Right atrium auricular region (tissue), 2 donors: Measurements from ENCODE around the gene TIMM44. TPM values are rescaled to one million over a fixed set of nuclear protein-coding genes. Genes with fewer than 3 reads are reported as not detected.

Source experiments
- DNase-seq: peaks from one replicate; pipeline ENCODE4 v3.0.0-alpha.2; 2019; ENCODE audit warnings: low spot score
- H3K27ac ChIP-seq, 2 donors: fragments of 200-600 bp; sonication (generic); 1 replicate in 1 of 2; 2 replicates in 1 of 2; pipeline ENCODE4 v1.5.1; 2016 to 2019
- H3K27me3 ChIP-seq, 2 donors: fragments of 200-600 bp; sonication (generic); one replicate each; pipeline versions ENCODE4 v1.5.1 to v1.6.0; 2017 to 2019
- H3K36me3 ChIP-seq: fragments of 200-600 bp; sonication (generic); one replicate; pipeline ENCODE4 v1.5.1; 2016
- H3K4me1 ChIP-seq, 2 donors: fragments of 200-600 bp; sonication (generic); one replicate each; pipeline versions ENCODE4 v1.5.1 to v1.6.0; 2017 to 2019
- H3K4me3 ChIP-seq, 2 donors: fragments of 200-600 bp; sonication (generic); 1 replicate in 1 of 2; 2 replicates in 1 of 2; pipeline ENCODE4 v1.5.1; 2017 to 2019; ENCODE audit warnings: mild to moderate bottlenecking in 1 of 2, moderate library complexity in 1 of 2
- H3K9me3 ChIP-seq, 2 donors: fragments of 200-600 bp; sonication (generic); one replicate each; pipeline ENCODE4 v1.5.1; 2019
- total RNA-seq, 2 donors: library from RNA; depleted of rRNA; stranded (reverse); fragments of >200 nt; gene quantifications; one replicate each; pipeline ENCODE4 v1.1.0, GENCODE V29; 2016
- TF ChIP-seq, protein P1 (sequence below), 2 donors: fragments of 200-600 bp; sonication (generic); IDR thresholded peaks; one replicate each; pipeline ENCODE4 v1.5.1; 2019; ENCODE audit warnings: antibody characterized with exemption in 2 of 2

TIMM44 gene
- total RNA-seq, 2 donors from 2014 or later: 49.1 to 64.1 TPM

DNA sequence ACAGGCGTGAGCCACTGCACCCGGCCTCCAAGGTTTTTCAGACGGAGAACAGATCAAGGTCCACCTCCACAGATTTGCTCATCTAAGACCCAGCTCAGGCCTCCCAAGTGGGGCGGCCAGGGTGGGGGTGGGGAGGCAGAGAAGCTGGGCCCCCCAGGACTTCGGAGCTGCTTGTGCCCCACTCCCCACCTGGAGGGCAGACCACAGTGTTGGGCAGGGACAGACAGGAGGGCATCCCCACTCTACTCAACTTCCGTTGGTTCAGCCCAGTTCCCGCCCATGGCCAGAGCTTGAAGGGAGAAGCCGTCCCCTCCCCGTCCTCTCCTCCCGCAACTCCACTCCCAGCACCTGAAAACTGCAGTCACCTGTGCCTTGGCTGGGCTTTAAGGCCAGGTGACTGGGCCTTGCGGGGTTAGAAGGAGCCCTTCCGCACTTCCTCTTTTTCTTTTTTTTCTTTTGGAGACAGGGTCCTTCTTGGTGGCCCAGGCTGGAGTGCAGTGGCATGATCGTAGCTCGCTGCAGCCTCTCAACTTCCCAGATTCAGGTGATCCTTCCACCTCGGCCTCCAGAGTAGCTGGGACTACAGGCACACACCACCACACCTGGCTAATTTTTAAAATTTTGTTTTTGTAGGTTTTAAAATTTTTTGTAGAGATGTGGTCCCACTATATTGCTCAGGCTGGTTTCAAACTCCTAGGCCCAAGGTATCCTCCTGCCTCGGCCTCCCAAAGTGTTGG lies 55.9 kb downstream of the TIMM44 start:
- Histone ChIP-seq H3K36me3 (no peaks in the 10 kb centered on the region), H3K27ac (no peak overlapping the region), H3K9me3 (no peaks in the 10 kb centered on the region), H3K27me3 (peaks cover 0 to 6% of the 10 kb centered on the region in 2 donors), H3K4me3 (no peak overlapping the region), H3K4me1 (peaks cover 0 to 9% of the 10 kb centered on the region in 2 donors)
- TF ChIP-seq, protein P1, sequence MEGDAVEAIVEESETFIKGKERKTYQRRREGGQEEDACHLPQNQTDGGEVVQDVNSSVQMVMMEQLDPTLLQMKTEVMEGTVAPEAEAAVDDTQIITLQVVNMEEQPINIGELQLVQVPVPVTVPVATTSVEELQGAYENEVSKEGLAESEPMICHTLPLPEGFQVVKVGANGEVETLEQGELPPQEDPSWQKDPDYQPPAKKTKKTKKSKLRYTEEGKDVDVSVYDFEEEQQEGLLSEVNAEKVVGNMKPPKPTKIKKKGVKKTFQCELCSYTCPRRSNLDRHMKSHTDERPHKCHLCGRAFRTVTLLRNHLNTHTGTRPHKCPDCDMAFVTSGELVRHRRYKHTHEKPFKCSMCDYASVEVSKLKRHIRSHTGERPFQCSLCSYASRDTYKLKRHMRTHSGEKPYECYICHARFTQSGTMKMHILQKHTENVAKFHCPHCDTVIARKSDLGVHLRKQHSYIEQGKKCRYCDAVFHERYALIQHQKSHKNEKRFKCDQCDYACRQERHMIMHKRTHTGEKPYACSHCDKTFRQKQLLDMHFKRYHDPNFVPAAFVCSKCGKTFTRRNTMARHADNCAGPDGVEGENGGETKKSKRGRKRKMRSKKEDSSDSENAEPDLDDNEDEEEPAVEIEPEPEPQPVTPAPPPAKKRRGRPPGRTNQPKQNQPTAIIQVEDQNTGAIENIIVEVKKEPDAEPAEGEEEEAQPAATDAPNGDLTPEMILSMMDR (IDR thresholded peaks at IDR 0.05): no peak
- DNase-seq: no peak

DNA sequence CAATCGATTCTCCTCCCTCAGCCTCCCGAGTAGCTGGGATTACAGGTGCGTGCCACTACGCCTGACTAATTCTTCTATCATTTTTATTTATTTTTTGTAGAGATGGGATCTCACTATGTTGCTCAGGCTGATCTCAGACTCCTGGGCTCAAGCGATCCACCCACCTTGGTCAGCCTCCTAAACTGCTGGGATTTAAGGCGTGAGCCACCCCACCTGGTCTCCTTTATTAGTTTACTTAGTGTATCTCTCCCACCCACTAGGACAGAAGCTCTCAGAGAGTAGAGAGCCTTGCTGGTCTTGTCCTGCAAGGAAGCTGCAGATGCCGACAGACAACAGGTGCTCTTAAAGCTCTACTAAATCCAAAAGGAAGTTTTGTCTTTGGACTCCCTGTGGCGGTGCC lies 57.6 kb downstream of the TIMM44 start:
- H3K4me3 ChIP-seq: no peak overlapping the region
- H3K4me1 ChIP-seq: peaks cover 0 to 9% of the 10 kb centered on the region in 2 donors
- H3K9me3 ChIP-seq: no peaks in the 10 kb centered on the region
- H3K27me3 ChIP-seq: peaks cover 0 to 6% of the 10 kb centered on the region in 2 donors
- no peak for DNase-seq
- no peaks in the 10 kb centered on the region for H3K36me3 ChIP-seq
- TF ChIP-seq, protein P1 (IDR thresholded peaks at IDR 0.05): no peak
- no peak overlapping the region for H3K27ac ChIP-seq

DNA sequence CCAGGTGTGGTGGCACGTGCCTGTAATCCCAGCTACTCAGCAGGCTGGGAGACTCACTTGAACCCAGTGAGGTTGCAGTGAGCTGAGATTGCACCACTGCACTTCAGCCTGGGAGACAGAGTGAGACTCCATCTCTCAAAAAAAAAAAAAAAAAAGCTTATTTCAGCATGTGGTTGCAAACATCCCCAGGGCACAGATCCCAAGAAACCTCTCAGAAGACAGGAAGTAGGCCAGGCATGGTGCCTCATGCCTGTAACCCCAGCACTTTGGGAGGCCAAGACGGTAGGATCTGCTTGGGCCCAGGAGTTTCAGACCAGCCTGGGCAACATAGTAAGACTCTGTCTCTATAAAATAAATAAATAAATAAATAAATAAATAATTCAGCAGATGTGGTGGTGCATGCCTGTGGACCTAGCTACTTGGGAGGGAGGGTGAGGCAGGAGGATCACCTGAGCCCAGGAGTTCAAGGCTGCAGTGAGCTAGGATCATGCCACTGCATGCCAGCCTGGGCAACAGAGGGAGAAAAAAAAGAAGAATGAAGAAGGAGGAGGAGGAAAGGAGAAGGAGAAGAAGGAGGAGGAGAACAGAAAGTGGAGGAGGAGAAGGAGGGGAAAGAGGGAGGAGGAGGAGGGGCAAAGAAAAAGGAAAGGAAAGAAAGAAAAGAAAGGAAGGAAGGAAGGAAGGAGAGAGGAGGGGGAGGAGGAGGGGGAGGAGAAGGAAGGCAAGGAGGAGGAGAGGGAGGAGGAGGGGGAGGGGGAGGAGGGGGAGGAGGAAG lies 59.5 kb downstream of the TIMM44 start:
- Histone ChIP-seq H3K4me1 (peaks cover 0 to 9% of the 10 kb centered on the region in 2 donors), H3K27me3 (peaks cover 0 to 6% of the 10 kb centered on the region in 2 donors), H3K36me3 (no peaks in the 10 kb centered on the region), H3K4me3 (no peak overlapping the region), H3K9me3 (no peaks in the 10 kb centered on the region), H3K27ac (no peak overlapping the region)
- TF ChIP-seq, protein P1 (IDR thresholded peaks at IDR 0.05): no peak
- no peak for DNase-seq

DNA sequence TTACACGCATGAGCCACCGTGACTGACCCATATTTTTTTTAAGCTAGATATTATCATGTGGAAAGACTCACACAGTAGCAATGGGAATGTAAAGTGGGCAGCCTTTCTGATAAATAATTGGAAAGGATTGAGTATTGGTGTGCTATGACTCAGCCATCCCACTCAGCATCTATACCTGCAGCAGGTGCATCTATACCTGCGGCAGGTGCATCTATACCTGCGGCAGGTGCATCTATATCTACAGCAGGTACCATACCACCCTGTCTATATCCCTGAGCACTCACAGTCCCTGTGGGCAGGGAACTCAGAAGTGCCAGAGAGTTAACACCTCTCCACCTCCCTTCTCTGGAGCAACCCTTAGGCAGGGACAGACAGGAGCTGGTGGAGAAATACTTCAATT lies 60.4 kb downstream of the TIMM44 start:
- peaks cover 0 to 2% of the 10 kb centered on the region in 2 donors for H3K4me1 ChIP-seq

DNA sequence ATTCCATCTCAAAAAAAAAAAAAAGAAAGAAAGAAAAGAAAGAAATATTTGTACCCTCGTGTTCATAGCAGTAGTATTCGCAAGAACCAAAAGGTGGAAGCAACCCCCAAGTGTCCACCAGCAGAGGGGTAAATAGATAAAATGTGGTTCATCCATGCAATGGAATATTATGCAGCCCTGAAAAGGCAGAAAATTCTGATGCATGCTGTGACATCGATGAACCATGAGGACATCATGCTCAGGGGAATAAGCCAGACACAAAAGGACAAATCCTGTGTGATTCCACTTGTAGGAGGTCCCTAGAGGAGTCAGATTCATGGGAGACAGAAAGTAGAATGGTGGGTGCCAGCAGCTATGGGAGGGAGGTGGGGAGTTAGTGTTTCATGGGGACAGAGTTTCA lies 61.6 kb downstream of the TIMM44 start:
- Histone ChIP-seq H3K9me3 (no peaks in the 10 kb centered on the region), H3K27me3 (no peaks in the 10 kb centered on the region), H3K4me3 (no peak overlapping the region), H3K36me3 (no peaks in the 10 kb centered on the region), H3K4me1 (no peaks in the 10 kb centered on the region), H3K27ac (no peak overlapping the region)
- TF ChIP-seq, protein P1 (IDR thresholded peaks at IDR 0.05): no peak
- DNase-seq: no peak

More for the DNA sequence above, 60.4 kb downstream of the TIMM44 start:
- no peaks in the 10 kb centered on the region for H3K9me3 ChIP-seq
- H3K27me3 ChIP-seq: peaks cover 0 to 2% of the 10 kb centered on the region in 2 donors
- no peak overlapping the region for H3K4me3 ChIP-seq
- H3K36me3 ChIP-seq: no peaks in the 10 kb centered on the region
- DNase-seq: no peak
- no peak overlapping the region for H3K27ac ChIP-seq
- TF ChIP-seq, protein P1 (IDR thresholded peaks at IDR 0.05): no peak
